Neural cell (in vitro differentiated cells): ENCODE results near the gene RPL14.

Experiments
- CTCF ChIP-seq: fragments of 450-650 bp; IDR thresholded peaks from 2 replicates; pipeline ENCODE4 v1.5.1; 2014; ENCODE audit warnings: antibody characterized with exemption, mild to moderate bottlenecking, moderate library complexity; ENCODE audit not compliant: poor library complexity, severe bottlenecking
- POLR2AphosphoS5 ChIP-seq: IDR thresholded peaks from 2 replicates; pipeline ENCODE4 v1.6.1; 2012

- no peak for TF ChIP-seq CTCF
- no peak for TF ChIP-seq POLR2AphosphoS5
Observed at GRCh38 chr3:40455328-40455727, 1.8 kb upstream of the RPL14 start.
